Upper lobe of left lung (tissue), 6 donors: ENCODE data around the gene KRT31. TPM values are rescaled to one million over a fixed set of nuclear protein-coding genes. Genes with fewer than 3 reads are reported as not detected.
"Not testable (repeated sequence)": the region's sequence is repeated elsewhere in the genome, so short reads cannot be mapped to it uniquely, and the experiment has no call there.

ENCODE experiments used
- ATAC-seq, 2 donors: fragments of 200-7000 bp; cut with Tn5 transposase; one replicate each; pipeline ENCODE4 v1.9.1; 2022; ENCODE audit warnings: mild to moderate bottlenecking in 2 of 2, moderate library complexity in 2 of 2; ENCODE audit not compliant: low FRiP score in 2 of 2
- DNase-seq, 2 donors: peaks; one replicate each; pipeline ENCODE4 v3.0.0-alpha.2; 2019 to 2020
- H3K27ac ChIP-seq, 4 donors: fragments of 200-600 bp; sonication (generic); one replicate each; pipeline ENCODE4 v1.5.1; 2016 to 2019
- H3K27me3 ChIP-seq, 4 donors: fragments of 200-600 bp; sonication (generic); one replicate each; pipeline ENCODE4 v1.5.1; 2017 to 2019
- H3K36me3 ChIP-seq, 4 donors: fragments of 200-600 bp; sonication (generic); one replicate each; pipeline ENCODE4 v1.5.1; 2016 to 2019
- H3K4me1 ChIP-seq, 4 donors: fragments of 200-600 bp; sonication (generic); one replicate each; pipeline ENCODE4 v1.5.1; 2018 to 2019
- H3K4me3 ChIP-seq, 4 donors: fragments of 200-600 bp; sonication (generic); one replicate each; pipeline ENCODE4 v1.5.1; 2017 to 2019; ENCODE audit warnings: mild to moderate bottlenecking in 2 of 4, moderate library complexity in 1 of 4
- H3K9me3 ChIP-seq, 4 donors: fragments of 200-600 bp; sonication (generic); one replicate each; pipeline ENCODE4 v1.5.1; 2018 to 2019
- EP300 ChIP-seq, 4 donors: sonication (generic); formaldehyde crosslinking; IDR thresholded peaks; one replicate each; pipeline ENCODE4 v1.5.1; 2017; ENCODE audit warnings: antibody characterized with exemption in 4 of 4, control low read depth in 2 of 4
- POLR2A ChIP-seq, 4 donors: fragments of 450-650 bp; IDR thresholded peaks; one replicate each; pipeline ENCODE4 v1.5.1; 2016 to 2017; ENCODE audit warnings: antibody characterized with exemption in 4 of 4, mild to moderate bottlenecking in 2 of 4
- POLR2AphosphoS5 ChIP-seq, 2 donors: sonication (generic); formaldehyde crosslinking; IDR thresholded peaks; one replicate each; pipeline ENCODE4 v1.5.1; 2017; ENCODE audit warnings: antibody characterized with exemption in 2 of 2
- WGBS, 2 donors: methylation state at CpG; one replicate each; pipeline ENCODE4 v1.1.5; 2017 to 2018; 5-methylcytosine and 5-hydroxymethylcytosine counted together
- total RNA-seq, 6 donors: library from RNA; depleted of rRNA in 4 of 6; stranded (reverse); fragments of >200 nt in 4 of 6; gene quantifications; one replicate each; pipeline versions ENCODE4 v1.1.0 to v1.2.1, GENCODE V29; 2016 to 2021
- TF ChIP-seq, protein P1 (sequence below), 6 experiments: fragments of 450-650 bp in 4 of 6; fragments of 200-600 bp in 2 of 6; sonication (generic) in 2 of 6; IDR thresholded peaks; one replicate each; pipeline ENCODE4 v1.5.1; 2016 to 2019; ENCODE audit warnings: antibody characterized with exemption in 6 of 6
- donor health status: DM: no; HTN: no; CAD: no; lungs with moderate emphysema.
- donor health status: DM: no; HTN: yes; CAD: no; lungs with severe emphysema.

The KRT31 gene
- total RNA-seq, 6 donors from 2014 or later: not detected

DNA sequence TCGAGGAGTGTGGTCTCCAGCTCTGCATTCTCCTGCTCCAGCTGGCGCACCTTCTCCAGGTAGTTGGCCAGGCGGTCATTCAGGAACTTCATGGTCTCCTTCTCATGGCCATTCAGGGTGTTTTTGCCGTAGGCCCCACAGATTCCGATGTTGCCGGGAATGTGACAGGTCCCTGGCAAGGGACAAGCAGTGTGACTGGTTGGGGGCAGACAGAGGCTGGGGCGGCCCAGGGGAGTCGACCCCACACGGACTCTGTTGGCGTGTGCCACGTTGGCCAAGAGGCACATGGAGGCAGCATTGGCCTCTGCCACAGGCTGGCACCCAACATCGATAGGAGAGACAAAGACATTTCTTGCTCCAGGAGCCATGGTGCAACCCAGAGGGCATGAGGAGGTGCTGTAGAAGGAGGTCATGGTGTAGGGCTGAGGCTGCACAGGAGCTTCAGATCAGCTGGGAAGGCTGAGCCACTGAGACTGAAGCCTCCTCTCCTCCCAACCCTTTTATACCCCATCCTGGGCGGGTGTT lies 26.8 kb upstream of the KRT31 start, which contains the start of gene KRT37:
TSS of gene KRT37 (minus strand) at position 475 of the 525 bp plus-strand sequence. CDS start at position 413, 62 bp downstream.
- no peak for ATAC-seq
- Histone ChIP-seq H3K36me3 (no peaks in the 10 kb centered on the region), H3K27me3 (no peaks in the 10 kb centered on the region), H3K9me3 (no peaks in the 10 kb centered on the region), H3K4me3 (no peak within 1 kb of the TSS), H3K4me1 (no peaks in the 10 kb centered on the region), H3K27ac (no peak within 1 kb of the TSS)
- 93 to 95% methylated on average over 7 to 13 of the region's 13 CpGs for WGBS, 2 donors
- peak in 1 of 2 donors; percentile 52 for DNase-seq
- TF ChIP-seq, protein P1, sequence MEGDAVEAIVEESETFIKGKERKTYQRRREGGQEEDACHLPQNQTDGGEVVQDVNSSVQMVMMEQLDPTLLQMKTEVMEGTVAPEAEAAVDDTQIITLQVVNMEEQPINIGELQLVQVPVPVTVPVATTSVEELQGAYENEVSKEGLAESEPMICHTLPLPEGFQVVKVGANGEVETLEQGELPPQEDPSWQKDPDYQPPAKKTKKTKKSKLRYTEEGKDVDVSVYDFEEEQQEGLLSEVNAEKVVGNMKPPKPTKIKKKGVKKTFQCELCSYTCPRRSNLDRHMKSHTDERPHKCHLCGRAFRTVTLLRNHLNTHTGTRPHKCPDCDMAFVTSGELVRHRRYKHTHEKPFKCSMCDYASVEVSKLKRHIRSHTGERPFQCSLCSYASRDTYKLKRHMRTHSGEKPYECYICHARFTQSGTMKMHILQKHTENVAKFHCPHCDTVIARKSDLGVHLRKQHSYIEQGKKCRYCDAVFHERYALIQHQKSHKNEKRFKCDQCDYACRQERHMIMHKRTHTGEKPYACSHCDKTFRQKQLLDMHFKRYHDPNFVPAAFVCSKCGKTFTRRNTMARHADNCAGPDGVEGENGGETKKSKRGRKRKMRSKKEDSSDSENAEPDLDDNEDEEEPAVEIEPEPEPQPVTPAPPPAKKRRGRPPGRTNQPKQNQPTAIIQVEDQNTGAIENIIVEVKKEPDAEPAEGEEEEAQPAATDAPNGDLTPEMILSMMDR (IDR thresholded peaks at IDR 0.05): no peak
- TF ChIP-seq POLR2AphosphoS5 (IDR thresholded peaks at IDR 0.05): no peak
- no peak for TF ChIP-seq EP300 (IDR thresholded peaks at IDR 0.05)
- no peak for TF ChIP-seq POLR2A (IDR thresholded peaks at IDR 0.05)

DNA sequence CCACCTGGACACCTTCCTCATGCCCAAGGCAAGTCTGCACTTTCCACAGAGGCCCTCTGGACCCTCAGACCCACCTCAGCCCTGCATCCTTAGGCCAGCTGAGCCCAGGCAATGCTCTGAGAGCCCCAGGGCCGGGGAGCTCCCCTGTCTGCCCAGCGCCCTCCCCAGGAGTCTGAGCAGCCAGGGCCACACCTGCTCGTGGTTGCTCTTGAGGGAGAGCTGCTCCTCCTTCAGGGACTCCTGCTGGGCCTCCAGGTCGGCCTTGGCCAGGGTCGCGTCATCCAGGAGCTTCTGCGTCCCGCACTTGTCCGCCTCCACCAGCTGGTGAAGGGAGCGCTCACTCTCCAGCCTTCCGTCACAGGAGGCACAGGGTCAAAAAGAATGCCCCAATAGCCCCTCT lies 25.2 kb upstream of the KRT31 start:
- not testable (repeated sequence) for H3K27ac ChIP-seq, ATAC-seq, H3K9me3 ChIP-seq, H3K36me3 ChIP-seq, H3K4me3 ChIP-seq, H3K4me1 ChIP-seq, H3K27me3 ChIP-seq
- peak in 1 of 2 donors; percentile 68 for DNase-seq
- 93 to 96% methylated on average over 8 to 10 of the region's 11 CpGs for WGBS, 2 donors

DNA sequence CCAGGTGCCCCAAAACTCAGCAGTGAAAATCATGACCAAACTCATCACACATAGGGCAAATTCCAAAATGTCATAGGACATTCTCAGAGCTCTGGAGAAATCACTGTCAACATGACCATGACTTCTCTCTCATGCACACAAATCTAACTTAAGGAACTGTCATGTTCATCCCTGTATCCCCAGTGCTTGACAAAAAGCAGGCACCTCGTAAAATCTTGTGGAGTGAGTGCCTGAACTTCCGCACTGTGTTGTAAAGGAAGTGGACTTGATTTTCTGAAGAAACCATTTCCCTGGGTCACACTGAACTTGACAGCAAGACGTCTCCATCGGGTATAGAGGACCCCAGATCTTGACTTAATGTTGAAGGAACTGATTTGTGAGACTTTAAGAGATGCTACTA lies 24.2 kb upstream of the KRT31 start:
- Histone ChIP-seq H3K9me3 (no peaks in the 10 kb centered on the region), H3K36me3 (no peaks in the 10 kb centered on the region), H3K4me1 (peaks cover 0 to 6% (median 0%) of the 10 kb centered on the region in 4 donors), H3K27me3 (no peaks in the 10 kb centered on the region), H3K27ac (no peak overlapping the region), H3K4me3 (no peak overlapping the region)
- no peak for ATAC-seq
- no peak for DNase-seq
- 66 to 76% methylated on average over 4 of the region's 4 CpGs for WGBS, 2 donors
- TF ChIP-seq POLR2AphosphoS5 (IDR thresholded peaks at IDR 0.05): no peak
- TF ChIP-seq EP300 (IDR thresholded peaks at IDR 0.05): no peak
- TF ChIP-seq POLR2A (IDR thresholded peaks at IDR 0.05): no peak
- TF ChIP-seq, protein P1 (IDR thresholded peaks at IDR 0.05): no peak

DNA sequence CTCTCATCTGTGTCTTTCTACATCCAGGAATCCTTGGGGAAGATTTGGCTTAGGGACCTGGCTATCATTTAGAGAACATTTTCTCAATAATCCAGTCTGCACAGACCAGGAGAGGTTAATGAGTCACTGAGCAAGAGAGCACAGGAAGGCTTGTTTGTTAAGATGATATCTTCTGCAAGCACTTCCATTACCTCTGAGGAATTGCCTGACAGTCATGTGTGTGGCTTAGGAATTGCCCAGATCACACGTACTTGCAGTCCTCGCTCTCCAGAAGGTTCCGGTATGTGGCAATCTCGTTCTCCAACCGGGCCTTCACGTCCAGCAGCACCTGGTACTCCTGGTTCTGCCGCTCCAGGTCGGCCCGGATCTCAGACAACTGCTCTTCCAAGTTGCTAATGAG lies 23.7 kb upstream of the KRT31 start:
- ATAC-seq (no peak), DNase-seq (no peak)
- Histone ChIP-seq H3K9me3 (no peaks in the 10 kb centered on the region), H3K4me1 (peaks cover 0 to 9% (median 0%) of the 10 kb centered on the region in 4 donors), H3K27me3 (no peaks in the 10 kb centered on the region), H3K27ac (no peak overlapping the region), H3K4me3 (no peak overlapping the region), H3K36me3 (no peaks in the 10 kb centered on the region)
- TF ChIP-seq POLR2A (IDR thresholded peaks at IDR 0.05): no peak
- TF ChIP-seq EP300 (IDR thresholded peaks at IDR 0.05): no peak
- TF ChIP-seq, protein P1 (IDR thresholded peaks at IDR 0.05): no peak
- TF ChIP-seq POLR2AphosphoS5 (IDR thresholded peaks at IDR 0.05): no peak
- 69 to 75% methylated on average over 9 of the region's 9 CpGs for WGBS, 2 donors

DNA sequence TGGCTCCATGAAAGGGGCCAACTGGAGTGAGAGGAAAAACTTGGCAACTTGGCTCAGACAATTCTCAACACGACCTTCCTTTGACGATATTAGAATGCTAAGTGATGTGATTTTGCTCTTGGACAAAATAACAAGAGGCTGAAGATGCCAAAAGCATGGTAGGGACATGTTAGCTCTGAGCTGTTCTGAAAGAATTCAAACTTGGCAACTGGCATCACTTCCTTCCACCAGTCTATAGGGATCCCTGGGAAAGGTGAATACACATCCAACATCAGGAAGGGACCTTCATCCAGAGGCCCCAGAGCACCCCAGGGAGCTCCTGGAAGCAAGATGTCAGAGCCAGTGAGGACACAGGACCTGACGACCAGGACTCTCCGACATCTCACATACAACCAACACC lies 22.7 kb upstream of the KRT31 start:
- Histone ChIP-seq H3K27me3 (no peaks in the 10 kb centered on the region), H3K4me3 (no peak overlapping the region), H3K27ac (no peak overlapping the region), H3K36me3 (no peaks in the 10 kb centered on the region), H3K4me1 (peaks cover 0 to 9% (median 0%) of the 10 kb centered on the region in 4 donors), H3K9me3 (no peaks in the 10 kb centered on the region)
- TF ChIP-seq POLR2A (IDR thresholded peaks at IDR 0.05) (no peak), EP300 (IDR thresholded peaks at IDR 0.05) (no peak), POLR2AphosphoS5 (IDR thresholded peaks at IDR 0.05) (no peak)
- TF ChIP-seq, protein P1 (IDR thresholded peaks at IDR 0.05): no peak
- ATAC-seq: no peak
- DNase-seq: no peak
- WGBS, 2 donors: 66 to 73% methylated on average over 4 of the region's 4 CpGs
